Activated B cell treated with CpG ODN at 0.5 μM for 24 hours (primary cell): ENCODE data around the gene TNFSF12. TPM values are rescaled to one million over a fixed set of nuclear protein-coding genes. Genes with fewer than 3 reads are reported as not detected.

Experiments
- ATAC-seq: fragments of 200-7000 bp; cut with Tn5 transposase; one replicate; pipeline ENCODE4 v1.10.0; 2021; ENCODE audit warnings: low read depth, mild to moderate bottlenecking, moderate library complexity
- CTCF ChIA-PET: fragments of 350-600 bp; sonication (Branson Sonifier 250); formaldehyde crosslinking; loops from one replicate; lab custom pipeline; 2021; ENCODE audit warnings: antibody characterized with exemption; lab: Charles Lee
- POLR2A ChIA-PET: fragments of 350-600 bp; sonication (Branson Sonifier 250); formaldehyde crosslinking; loops from one replicate; lab custom pipeline; 2021; ENCODE audit warnings: antibody characterized with exemption; lab: Charles Lee
- DNase-seq: peaks from one replicate; pipeline ENCODE4 v3.0.0; 2022
- H3K27ac Mint-ChIP-seq: one replicate; pipeline ENCODE4 v1.8.0; 2020; ENCODE audit warnings: mixed read lengths
- H3K27me3 Mint-ChIP-seq: one replicate; pipeline ENCODE4 v1.8.0; 2021; ENCODE audit warnings: mixed read lengths
- H3K36me3 Mint-ChIP-seq: one replicate; pipeline ENCODE4 v1.8.0; 2021; ENCODE audit warnings: low read depth, mixed read lengths
- H3K4me1 Mint-ChIP-seq: one replicate; pipeline ENCODE4 v1.8.0; 2021; ENCODE audit warnings: mixed read lengths
- H3K4me3 Mint-ChIP-seq: one replicate; pipeline ENCODE4 v1.8.0; 2020; ENCODE audit warnings: mild to moderate bottlenecking, mixed read lengths
- H3K9me3 Mint-ChIP-seq: one replicate; pipeline ENCODE4 v1.8.0; 2020; ENCODE audit warnings: mixed read lengths
- CTCF ChIP-seq: fragments of 200-600 bp; IDR thresholded peaks from one replicate; pipeline ENCODE4 v1.8.0; 2022; ENCODE audit warnings: antibody characterized with exemption, mild to moderate bottlenecking
- intact Hi-C: fragments of 100-400 bp; cut with micrococcal nuclease; formaldehyde crosslinking; loops from one replicate; pipeline ENCODE4 v1.15.1; 2024
- total RNA-seq: library from RNA; stranded (reverse); gene quantifications from 2 replicates; pipeline ENCODE4 v1.2.3, GENCODE V29; 2022

The TNFSF12 gene
- total RNA-seq, 1 donor from 2014 or later: 30.7 TPM

GRCh38 chr17:7579834-7580603, 31.2 kb downstream of the TNFSF12 start:
- peaks cover 90% of the 10 kb centered on the region for H3K4me1 Mint-ChIP-seq
- POLR2A ChIA-PET: interaction anchor here (0.6 to 3.1 kb wide), 25 partner anchors 9 to 797 kb away, joined by 3 to 36 read pairs (median 5); partner anchors contain the start of genes ACAP1, FXR2, POLR2A and SAT2
- intact Hi-C loops: loop anchor here (10.0 kb wide), 1 partner anchor 535 kb away; the partner anchor contains the start of gene SLC16A11
- H3K27ac Mint-ChIP-seq: peak overlapping the region; percentile 89
- no peak for TF ChIP-seq CTCF
- DNase-seq: no peak
- peaks cover 68% of the 10 kb centered on the region for H3K36me3 Mint-ChIP-seq
- H3K27me3 Mint-ChIP-seq: no peaks in the 10 kb centered on the region
- H3K9me3 Mint-ChIP-seq: no peaks in the 10 kb centered on the region
- no peak for ATAC-seq
- CTCF ChIA-PET: interaction anchor here (3.5 kb wide), 1 partner anchor 9 kb away, joined by 22 read pairs; the partner anchor contains the start of gene SOX15
- peak overlapping the region; percentile 25 for H3K4me3 Mint-ChIP-seq

- no peak for ATAC-seq
- Mint-ChIP-seq H3K9me3 (no peaks in the 10 kb centered on the region), H3K4me1 (peaks cover 86% of the 10 kb centered on the region), H3K27me3 (no peaks in the 10 kb centered on the region), H3K27ac (peak overlapping the region; percentile 75), H3K4me3 (peak overlapping the region; percentile 41), H3K36me3 (peaks cover 59% of the 10 kb centered on the region)
- ChIA-PET CTCF (interaction anchor here (3.5 kb wide), 1 partner anchor 8 kb away, joined by 22 read pairs; the partner anchor contains the start of gene SOX15), POLR2A (interaction anchor here (0.9 to 3.1 kb wide), 9 partner anchors 8 to 272 kb away, joined by 3 to 36 read pairs (median 4); partner anchors contain the start of genes TP53 and WRAP53)
- intact Hi-C loops: loop anchor here (10.0 kb wide), 1 partner anchor 536 kb away; the partner anchor contains the start of gene SLC16A11
- no peak for DNase-seq
- TF ChIP-seq CTCF: no peak
These were observed 32.0 kb downstream of the TNFSF12 start for GRCh38 chr17:7580604-7581575.

- no peak for TF ChIP-seq CTCF
- ChIA-PET CTCF (no interaction called here), POLR2A (interaction anchor here (0.6 to 4.6 kb wide), 16 partner anchors 10 to 591 kb away, joined by 4 to 131 read pairs (median 8); partner anchors contain the start of genes ACAP1, CYB5D1, FXR2 and GPS2)
- Mint-ChIP-seq H3K27me3 (no peaks in the 10 kb centered on the region), H3K27ac (peak overlapping the region; percentile 100), H3K4me1 (peaks cover 72% of the 10 kb centered on the region), H3K4me3 (peak overlapping the region; percentile 100), H3K36me3 (peaks cover 50% of the 10 kb centered on the region), H3K9me3 (no peaks in the 10 kb centered on the region)
- intact Hi-C loops: loop anchor here (1.0 to 10.0 kb wide), 4 partner anchors 21 to 538 kb away; partner anchors contain the start of genes SENP3 and SLC16A11
- no peak for DNase-seq
- no peak for ATAC-seq
These were observed 33.8 kb downstream of the TNFSF12 start for GRCh38 chr17:7582396-7583252.

GRCh38 chr17:7583253-7584109, 34.6 kb downstream of the TNFSF12 start, which contains the start of gene MPDU1:
Gene MPDU1 (plus strand): TSS chr17:7583852. CDS start chr17:7583863, 11 bp downstream.
- H3K36me3 Mint-ChIP-seq: peaks cover 48% of the 10 kb centered on the region
- CTCF ChIA-PET: interaction anchor here (0.9 to 3.1 kb wide), 7 partner anchors 12 to 228 kb away, joined by 3 to 15 read pairs (median 3); partner anchors contain the start of gene SENP3
- H3K27ac Mint-ChIP-seq: peak within 1 kb of the TSS; percentile 100
- POLR2A ChIA-PET: interaction anchor here (0.6 to 4.6 kb wide), 41 partner anchors 11 to 711 kb away, joined by 3 to 131 read pairs (median 5); partner anchors contain the start of genes ACAP1, ATP1B2, CYB5D1 and FXR2
- H3K9me3 Mint-ChIP-seq: no peaks in the 10 kb centered on the region
- intact Hi-C loops: loop anchor here (1.0 to 10.0 kb wide), 6 partner anchors 11 to 539 kb away; partner anchors contain the start of genes POLR2A, SENP3 and SLC16A11
- no peak for TF ChIP-seq CTCF
- DNase-seq (peak; percentile 90), ATAC-seq (peak; percentile 76)
- peak within 1 kb of the TSS; percentile 100 for H3K4me3 Mint-ChIP-seq
- peaks cover 64% of the 10 kb centered on the region for H3K4me1 Mint-ChIP-seq
- no peaks in the 10 kb centered on the region for H3K27me3 Mint-ChIP-seq
